HG03460 (cell line): ENCODE measurements around the gene MORN5.

Experiments
- ATAC-seq: cut with Tn5 transposase; IDR thresholded peaks from one replicate; pipeline ENCODE4 v1.9.1; 2021; ENCODE audit not compliant: unreplicated experiment

Gene MORN5

GRCh38 chr9:122124528-122124927 is 35.2 kb upstream of the MORN5 start:
- no peak for ATAC-seq

GRCh38 chr9:122125158-122125508 is 34.6 kb upstream of the MORN5 start:
- no peak for ATAC-seq

DNA sequence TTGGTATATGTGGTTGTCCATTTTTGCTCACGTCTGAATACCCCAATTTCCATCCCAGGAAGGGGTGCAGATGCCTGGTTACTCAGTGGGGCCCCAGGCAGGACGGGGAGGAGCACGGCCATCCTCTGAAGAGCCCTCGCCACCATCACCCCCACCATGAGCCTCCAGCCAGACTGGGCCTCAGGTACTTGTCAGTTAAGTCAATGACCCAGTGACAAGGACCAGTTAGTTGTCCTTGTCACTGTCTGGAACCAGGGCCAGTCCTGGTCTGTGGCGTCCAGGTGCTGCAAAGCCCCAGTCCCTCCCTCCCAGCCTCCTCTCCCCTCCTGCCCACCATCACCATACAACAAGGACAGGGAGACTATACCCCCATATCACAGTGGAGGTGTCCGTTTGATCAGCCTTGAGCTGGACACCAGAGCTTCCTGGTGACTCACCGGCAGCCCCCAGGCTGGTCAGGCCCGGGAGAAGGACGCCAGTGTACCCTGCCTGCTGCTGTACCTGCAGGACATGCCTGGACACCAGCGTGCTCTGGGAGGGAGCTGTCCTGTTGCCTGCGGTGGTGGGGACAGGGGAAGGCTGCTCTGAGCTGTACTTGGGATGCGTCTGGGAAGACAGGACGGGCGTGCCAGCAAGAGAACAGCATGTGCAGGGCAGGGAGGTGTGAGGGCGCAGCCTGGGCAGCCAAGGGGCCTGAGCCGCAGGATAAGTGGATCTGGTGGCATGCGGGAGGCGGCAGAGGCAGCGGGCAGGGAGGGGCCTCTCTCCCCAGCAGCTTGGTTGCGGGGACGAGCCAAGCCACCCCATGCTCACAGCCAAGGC is 34.0 kb upstream of the MORN5 start:
- no peak for ATAC-seq

DNA sequence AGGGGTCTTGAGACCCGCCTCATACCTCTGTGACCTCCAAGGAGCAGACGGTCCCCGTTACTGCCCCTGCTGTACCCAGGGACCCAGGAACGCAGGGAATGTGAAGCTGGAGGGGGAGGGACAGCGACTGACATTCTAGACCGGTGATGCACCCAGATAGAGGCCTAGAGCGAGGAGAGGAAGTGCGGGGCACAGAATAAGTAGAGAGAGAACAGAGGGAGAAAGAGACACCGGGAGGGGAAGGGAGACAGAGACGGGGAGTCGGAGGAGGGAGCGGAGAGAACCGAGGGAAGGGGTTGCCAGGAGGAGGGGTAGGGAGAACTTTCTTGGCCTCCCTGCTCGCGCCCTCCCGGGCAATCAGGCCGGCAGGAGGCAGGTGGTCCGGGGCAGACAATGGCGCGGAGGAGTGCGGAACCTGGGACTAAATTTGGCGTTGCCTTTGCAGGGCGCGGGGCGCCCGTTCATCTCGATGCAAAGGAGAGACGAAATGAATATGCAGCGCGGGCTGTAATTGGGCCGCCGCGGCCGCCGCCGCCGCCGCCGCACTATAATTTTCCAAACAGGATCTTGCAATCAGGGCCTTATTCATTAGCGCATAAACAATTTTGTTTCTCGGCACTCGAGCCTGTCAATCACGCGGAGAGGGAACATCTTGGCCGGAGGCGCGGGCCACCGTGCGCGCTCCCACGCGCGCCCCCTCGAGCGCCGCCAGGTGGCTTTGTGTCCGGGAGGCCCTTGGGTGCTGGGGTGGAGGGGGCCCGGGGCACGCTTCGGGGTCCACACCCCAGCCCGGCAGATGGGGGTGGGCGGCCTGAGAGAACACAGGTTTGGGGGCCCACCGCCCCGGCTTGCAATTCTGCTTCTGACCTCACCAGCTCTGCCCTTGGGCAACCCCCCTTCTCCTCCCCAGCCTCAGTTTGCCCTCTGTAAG is 33.1 kb upstream of the MORN5 start:
- no peak for ATAC-seq

GRCh38 chr9:122127396-122127798 is 32.3 kb upstream of the MORN5 start:
- ATAC-seq = no peak

GRCh38 chr9:122128007-122128968 is 31.4 kb upstream of the MORN5 start:
- no peak for ATAC-seq

- no peak for ATAC-seq
Observed at GRCh38 chr9:122128969-122129343, 30.8 kb upstream of the MORN5 start.

DNA sequence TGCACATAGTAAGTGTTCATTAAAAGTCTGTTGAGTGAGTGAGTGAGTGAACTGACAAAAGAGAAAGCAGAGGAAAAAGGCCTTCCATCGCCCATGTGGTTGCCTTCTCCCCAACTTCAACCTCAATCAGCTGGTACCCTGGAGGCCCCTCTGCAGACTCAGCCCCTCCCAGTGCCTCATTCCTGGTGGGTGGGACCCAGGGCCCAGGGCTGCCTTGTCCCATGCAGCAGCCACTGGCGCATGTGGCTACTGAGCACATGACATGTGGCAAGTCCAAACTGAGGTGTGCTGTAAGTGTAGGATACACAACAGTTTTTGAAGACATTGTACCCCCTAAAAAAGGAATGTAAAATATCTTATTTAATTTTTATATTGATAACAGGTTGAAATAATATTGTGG is 29.7 kb upstream of the MORN5 start:
- no peak for ATAC-seq

- ATAC-seq = no peak
Observed at GRCh38 chr9:122130837-122131236, 28.9 kb upstream of the MORN5 start.

GRCh38 chr9:122131401-122132001 is 28.2 kb upstream of the MORN5 start:
- ATAC-seq = no peak

- ATAC-seq = no peak
Observed at GRCh38 chr9:122132539-122132938, 27.2 kb upstream of the MORN5 start.

- no peak for ATAC-seq
Observed at GRCh38 chr9:122133263-122133983, 26.3 kb upstream of the MORN5 start.

DNA sequence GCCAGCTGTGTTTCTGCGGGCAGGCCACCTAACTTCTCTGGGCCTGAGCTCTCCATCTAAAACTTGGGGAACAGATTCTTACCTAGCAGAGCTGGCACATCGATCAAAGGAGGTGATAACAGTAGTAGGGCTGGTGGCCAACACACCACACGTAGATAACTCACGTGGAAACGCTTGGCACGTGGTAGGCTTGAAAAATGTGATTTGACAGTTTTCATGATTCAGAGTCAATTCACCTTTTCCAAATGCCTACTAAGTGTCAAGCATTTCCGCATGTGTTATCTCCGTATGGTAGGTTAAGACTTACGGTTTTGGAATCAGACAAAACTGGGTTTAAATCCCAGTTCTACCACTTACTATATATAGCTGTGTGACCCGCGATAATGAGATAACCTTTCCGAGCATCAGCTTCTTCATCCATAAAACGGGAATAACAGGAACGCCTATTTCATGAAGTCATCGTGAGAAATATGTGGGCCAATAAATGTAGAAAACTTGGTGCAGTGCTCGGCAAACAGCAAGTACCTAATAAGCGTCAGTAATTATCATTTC is 25.6 kb upstream of the MORN5 start:
- no peak for ATAC-seq

DNA sequence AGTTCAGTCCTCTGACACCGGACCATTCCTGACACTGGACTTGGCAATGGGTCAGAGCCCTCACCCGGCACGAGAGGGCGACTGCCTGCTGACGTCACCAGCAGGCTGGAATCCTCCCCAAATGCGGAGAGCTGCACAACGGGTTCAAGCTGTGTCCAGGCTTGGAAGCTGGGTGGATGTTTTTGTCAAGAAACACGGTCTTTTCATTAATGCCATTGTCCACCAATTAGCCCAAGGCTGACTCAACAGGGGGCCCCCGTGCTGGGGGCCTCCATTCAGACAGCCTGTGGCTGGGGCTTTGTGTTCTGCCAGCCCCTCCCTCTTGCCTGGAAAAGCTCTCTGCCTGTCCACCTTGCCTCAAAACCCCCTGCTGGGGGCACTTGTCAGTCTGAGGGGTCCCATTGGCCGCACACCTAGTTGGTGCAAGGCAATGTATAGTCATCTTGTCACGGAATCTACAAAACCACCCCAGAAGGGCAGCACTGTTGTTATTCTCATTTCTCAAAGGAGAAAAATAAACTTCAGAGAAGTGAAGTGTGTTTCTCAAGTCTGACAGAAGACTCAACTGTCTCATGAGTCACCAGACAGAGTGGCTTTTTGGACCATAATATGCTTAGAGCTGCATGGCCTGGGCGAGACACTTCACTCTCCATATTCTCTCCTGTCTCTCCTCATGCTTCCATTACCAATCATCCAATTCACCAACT is 24.7 kb upstream of the MORN5 start:
- ATAC-seq = no peak

DNA sequence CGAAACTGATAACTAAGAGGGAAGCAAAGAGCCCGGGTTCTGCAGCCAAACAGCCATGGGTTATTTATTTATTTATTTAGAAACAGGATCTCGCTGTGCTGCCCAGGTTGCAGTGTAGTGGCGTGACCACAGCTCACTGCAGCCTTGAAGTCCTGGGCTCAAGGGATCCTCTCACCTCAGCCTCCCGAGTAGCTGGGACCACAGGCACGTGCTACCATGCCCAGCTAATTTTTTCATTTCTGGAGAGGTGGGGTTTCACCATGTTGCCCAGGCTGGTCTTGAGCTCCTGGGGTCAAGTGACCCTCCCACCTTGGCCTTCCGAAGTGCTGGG is 24.2 kb upstream of the MORN5 start:
- no peak for ATAC-seq

GRCh38 chr9:122138560-122139268 is 21.0 kb upstream of the MORN5 start:
- ATAC-seq = no peak

DNA sequence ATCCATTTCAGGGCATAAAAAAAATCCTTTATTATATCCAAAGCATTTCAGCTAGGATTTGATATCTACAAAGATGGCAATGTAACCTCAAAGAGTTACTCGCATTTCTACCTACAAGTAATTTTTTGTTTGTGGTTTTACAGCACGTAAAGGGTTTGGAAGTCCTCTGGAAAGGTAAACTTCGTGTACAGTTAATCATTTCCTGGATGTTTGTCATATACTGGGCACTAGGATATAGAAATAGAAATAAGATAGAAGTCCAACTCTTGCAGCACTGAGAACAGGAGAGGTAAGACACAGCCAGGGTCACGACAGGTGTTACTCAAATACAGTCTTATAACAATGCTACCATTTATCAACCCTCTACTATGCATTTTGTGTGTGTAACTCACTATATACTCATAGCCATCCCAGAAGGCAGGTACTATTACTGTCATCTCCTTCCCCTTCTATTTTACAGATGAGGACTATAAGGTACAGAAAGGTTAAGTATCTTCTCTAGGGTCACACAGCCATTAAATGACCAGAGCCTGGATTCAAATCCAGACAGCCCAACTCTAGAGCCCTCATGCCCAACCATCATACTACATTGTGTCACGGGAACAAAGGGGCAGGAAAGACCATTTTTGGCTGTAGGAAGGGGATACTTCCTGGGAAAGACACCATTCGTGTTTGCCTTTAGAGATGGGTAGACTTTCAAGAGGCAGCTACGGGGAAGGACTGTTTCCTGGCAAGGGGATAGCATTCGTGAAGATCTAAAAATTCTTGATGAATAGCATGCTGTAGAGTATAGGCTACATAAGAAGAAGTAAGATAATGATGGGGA is 19.1 kb upstream of the MORN5 start:
- no peak for ATAC-seq

DNA sequence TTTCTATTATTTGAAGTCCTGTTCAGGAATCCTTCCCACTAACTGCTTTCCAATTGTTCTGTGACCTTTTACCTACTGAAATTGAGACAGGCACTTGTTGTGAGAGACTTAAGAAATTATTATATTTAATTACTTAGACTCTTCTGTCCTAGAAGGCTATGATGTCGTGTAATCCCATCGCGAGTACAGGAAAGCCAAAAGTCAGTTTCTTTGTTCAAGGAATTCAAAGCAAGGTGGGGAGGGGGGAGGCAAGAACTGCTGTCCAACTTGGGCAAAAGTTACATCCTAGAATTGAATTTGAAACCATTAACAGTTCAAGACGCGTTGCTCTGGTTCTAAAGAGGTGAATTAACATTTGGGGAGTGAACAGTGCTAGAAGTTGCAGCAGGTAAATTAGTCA is 18.0 kb upstream of the MORN5 start:
- ATAC-seq = no peak
